KOPT-K1 (cell line): Measurements from ENCODE around the gene POU6F2.

Source experiments
- H3K27ac ChIP-seq: fragments of 200-600 bp; sonication (generic); 2 replicates; pipeline ENCODE4 v1.5.1; 2016; ENCODE audit warnings: antibody characterized with exemption, mild to moderate bottlenecking, low read depth, low read length; ENCODE audit not compliant: poor library complexity, severe bottlenecking
- H3K36me3 ChIP-seq: fragments of 200-600 bp; sonication (generic); 2 replicates; pipeline ENCODE4 v1.5.1; 2017; ENCODE audit warnings: antibody characterized with exemption, mild to moderate bottlenecking, low read length, moderate library complexity; ENCODE audit not compliant: insufficient read depth
- H3K9me3 ChIP-seq: fragments of 200-600 bp; sonication (generic); 2 replicates; pipeline ENCODE4 v1.5.1; 2017; ENCODE audit warnings: antibody characterized with exemption, low read length, mild to moderate bottlenecking; ENCODE audit not compliant: insufficient read depth, poor library complexity, severe bottlenecking

POU6F2 gene

GRCh38 chr7:39247576-39247975, 269.9 kb downstream of the POU6F2 start:
- Histone ChIP-seq H3K27ac (no peak overlapping the region), H3K36me3 (no peaks in the 10 kb centered on the region), H3K9me3 (no peaks in the 10 kb centered on the region)

GRCh38 chr7:39248041-39248691, 270.5 kb downstream of the POU6F2 start:
- no peaks in the 10 kb centered on the region for H3K36me3 ChIP-seq
- H3K9me3 ChIP-seq: no peaks in the 10 kb centered on the region
- no peak overlapping the region for H3K27ac ChIP-seq

GRCh38 chr7:39248692-39249090, 271.0 kb downstream of the POU6F2 start:
- Histone ChIP-seq H3K36me3 (no peaks in the 10 kb centered on the region), H3K27ac (no peak overlapping the region), H3K9me3 (no peaks in the 10 kb centered on the region)

DNA sequence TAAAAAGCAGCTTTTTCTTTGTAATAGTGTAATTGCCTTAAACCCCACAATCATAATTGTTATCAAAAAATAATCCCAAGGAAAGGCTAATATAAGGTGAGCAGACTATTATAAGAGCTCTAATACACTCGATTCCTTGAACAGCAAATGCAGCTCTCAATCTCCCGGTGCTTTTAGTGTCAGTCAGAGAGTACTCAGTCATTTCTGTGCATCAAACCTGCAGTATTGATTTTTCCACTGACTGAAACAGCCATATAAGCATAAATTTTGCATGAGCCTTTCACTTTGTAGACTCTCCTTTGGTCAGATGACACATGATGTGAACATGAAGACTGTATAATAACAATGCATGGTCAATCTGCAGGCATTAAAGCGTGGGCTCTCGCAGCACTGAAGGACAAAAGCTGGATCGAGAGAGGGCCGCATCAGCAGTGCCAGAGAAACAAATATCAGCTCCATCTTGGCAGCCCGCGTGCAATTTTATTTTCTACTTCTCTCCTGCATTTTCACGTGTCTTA, 272.0 kb downstream of the POU6F2 start:
- no peaks in the 10 kb centered on the region for H3K36me3 ChIP-seq
- H3K27ac ChIP-seq: no peak overlapping the region
- H3K9me3 ChIP-seq: no peaks in the 10 kb centered on the region

- Histone ChIP-seq H3K27ac (no peak overlapping the region), H3K9me3 (no peaks in the 10 kb centered on the region), H3K36me3 (no peaks in the 10 kb centered on the region)
Observed at GRCh38 chr7:39252916-39253315, 275.2 kb downstream of the POU6F2 start.

- no peak overlapping the region for H3K27ac ChIP-seq
- no peaks in the 10 kb centered on the region for H3K9me3 ChIP-seq
- H3K36me3 ChIP-seq: no peaks in the 10 kb centered on the region
Observed at GRCh38 chr7:39259391-39260003, 281.8 kb downstream of the POU6F2 start.

DNA sequence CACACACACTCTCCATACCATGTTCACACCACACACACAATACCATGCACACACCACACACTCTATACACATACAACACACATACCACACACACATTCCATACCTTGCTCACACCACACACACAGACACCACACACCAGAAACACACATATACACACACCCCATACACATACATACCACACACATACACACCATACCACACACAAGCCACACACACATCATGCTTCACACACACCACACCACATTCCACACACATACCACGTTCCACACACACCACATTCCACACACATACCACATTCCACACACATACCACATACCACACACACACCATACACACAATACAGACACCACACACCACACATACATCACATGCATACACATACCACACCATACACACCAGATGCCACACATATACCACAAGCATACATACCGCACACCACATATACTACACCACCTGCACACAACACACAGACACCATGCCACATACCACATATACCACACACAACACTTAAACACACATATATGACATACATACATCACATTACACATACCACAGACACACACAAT, 282.7 kb downstream of the POU6F2 start:
- no peaks in the 10 kb centered on the region for H3K36me3 ChIP-seq
- no peak overlapping the region for H3K27ac ChIP-seq
- H3K9me3 ChIP-seq: no peaks in the 10 kb centered on the region

DNA sequence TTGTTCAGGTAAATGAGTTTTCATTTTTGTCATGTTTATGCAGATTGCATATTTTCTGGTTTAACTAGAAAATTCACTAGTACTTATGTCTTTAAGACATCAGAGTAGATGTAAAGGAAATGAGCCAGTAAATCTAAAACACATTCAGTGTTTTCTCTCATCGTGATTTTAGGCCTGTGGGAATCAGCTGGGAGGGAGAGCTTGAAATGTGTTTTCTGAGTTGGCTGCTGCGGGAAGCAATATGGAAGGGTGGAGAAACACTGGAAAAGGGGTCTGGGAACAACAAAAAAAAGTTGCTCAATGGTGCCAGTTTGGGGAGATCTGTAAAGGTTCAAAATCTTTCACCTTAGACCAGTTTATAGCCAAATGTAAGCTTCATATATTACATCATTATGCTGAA, 284.1 kb downstream of the POU6F2 start:
- Histone ChIP-seq H3K27ac (no peak overlapping the region), H3K36me3 (no peaks in the 10 kb centered on the region), H3K9me3 (no peaks in the 10 kb centered on the region)

DNA sequence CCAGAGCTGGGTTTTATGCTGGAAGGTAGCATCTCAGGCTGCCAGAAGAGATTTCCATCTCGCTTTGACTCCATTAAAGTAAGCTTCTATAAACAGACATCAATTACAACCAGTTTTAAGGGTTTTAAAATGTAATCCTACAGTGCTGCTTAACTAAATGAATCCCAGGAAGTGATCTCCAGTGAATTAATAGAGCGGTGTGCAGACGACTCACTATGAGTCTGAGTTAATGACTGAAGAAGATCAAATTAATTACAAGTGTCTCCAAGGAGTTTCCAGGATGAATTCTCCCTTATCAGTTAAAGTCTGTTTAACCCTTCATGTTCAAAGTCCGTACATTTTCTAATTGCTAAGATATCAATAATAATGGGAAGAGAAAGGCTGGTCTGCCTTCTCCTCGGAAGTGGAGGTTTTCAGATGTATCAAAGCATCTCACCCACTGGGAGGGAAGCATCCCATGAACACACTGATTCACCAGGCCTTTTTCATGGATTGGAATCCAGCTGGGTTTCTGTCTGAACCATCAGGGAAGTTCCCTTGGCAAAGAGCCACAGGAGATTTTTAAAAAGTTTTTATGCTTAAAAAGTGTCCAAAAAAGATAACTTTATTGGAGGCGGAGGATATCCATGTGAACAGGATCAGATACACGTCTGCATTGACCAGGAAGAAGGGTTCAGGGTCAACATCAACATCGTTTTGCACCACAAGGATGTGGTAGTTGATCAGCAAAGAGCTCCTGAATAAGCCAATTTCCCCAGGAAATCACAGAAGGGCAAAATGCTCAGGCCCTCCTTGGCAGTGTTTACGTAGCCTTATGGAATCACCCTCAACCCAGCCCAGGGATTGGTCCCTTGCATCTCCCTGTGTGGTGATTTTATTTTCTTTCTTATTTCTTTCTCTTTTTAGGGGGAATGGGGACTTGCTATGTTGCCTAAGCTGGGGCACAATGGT, 288.2 kb downstream of the POU6F2 start:
- Histone ChIP-seq H3K36me3 (no peaks in the 10 kb centered on the region), H3K9me3 (no peaks in the 10 kb centered on the region), H3K27ac (no peak overlapping the region)

- H3K27ac ChIP-seq: no peak overlapping the region
- no peaks in the 10 kb centered on the region for H3K9me3 ChIP-seq
- no peaks in the 10 kb centered on the region for H3K36me3 ChIP-seq
Observed at GRCh38 chr7:39269034-39269433, 291.3 kb downstream of the POU6F2 start.

DNA sequence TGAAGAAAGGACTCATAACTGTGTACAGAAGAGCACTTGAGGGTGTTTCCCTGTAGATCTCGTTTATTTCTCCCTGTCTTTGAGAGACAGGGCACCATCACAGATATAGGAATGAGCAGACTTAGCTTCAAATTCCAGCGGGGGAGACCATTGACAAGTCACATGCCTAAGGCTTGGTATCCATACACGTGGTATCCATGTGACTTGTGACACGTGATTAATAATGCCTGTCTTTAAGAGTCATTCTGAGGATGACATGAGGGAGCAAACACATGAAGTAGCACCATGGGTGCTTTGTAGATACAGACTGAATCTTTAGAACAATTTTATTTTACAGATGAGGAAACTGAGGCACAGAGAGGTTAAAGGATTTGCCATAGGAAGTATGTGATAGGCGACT, 292.3 kb downstream of the POU6F2 start:
- Histone ChIP-seq H3K27ac (no peak overlapping the region), H3K36me3 (no peaks in the 10 kb centered on the region), H3K9me3 (no peaks in the 10 kb centered on the region)

DNA sequence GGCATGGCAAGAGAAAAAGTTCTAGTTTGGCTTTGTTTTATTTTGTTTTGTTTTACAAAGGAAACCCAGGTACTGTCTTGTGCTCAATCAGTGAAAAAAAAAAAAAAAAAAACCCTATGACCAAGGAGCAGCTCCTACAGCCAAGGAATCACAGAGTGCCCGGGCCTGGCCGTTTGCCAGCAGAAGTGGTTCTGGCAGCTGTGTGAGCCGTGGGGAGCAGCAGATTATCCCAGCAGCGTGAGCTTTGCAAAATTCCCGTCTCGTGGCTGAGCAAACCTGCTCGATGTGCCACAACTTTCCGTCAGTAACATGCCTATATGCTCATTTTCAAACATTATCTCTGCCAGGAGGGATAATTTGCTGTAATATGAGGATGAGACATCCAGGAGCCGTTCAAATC, 293.7 kb downstream of the POU6F2 start:
- no peaks in the 10 kb centered on the region for H3K36me3 ChIP-seq
- no peaks in the 10 kb centered on the region for H3K9me3 ChIP-seq
- no peak overlapping the region for H3K27ac ChIP-seq

- Histone ChIP-seq H3K36me3 (no peaks in the 10 kb centered on the region), H3K27ac (no peak overlapping the region), H3K9me3 (no peaks in the 10 kb centered on the region)
Observed at GRCh38 chr7:39272111-39272510, 294.4 kb downstream of the POU6F2 start.

GRCh38 chr7:39272691-39273090, 295.0 kb downstream of the POU6F2 start:
- no peak overlapping the region for H3K27ac ChIP-seq
- H3K36me3 ChIP-seq: no peaks in the 10 kb centered on the region
- no peaks in the 10 kb centered on the region for H3K9me3 ChIP-seq

- no peaks in the 10 kb centered on the region for H3K9me3 ChIP-seq
- no peak overlapping the region for H3K27ac ChIP-seq
Observed at GRCh38 chr7:39280337-39280736, 302.6 kb downstream of the POU6F2 start.

More at GRCh38 chr7:39280337-39280736, 302.6 kb downstream of the POU6F2 start:
- no peaks in the 10 kb centered on the region for H3K36me3 ChIP-seq
